Common myeloid progenitor, CD34-positive (primary cell): Measurements from ENCODE around the gene CADM2.

ENCODE experiments used
- CTCF ChIA-PET: fragments of 350-600 bp; sonication (Branson Sonifier 250); formaldehyde crosslinking; loops from one replicate; lab custom pipeline; 2021; ENCODE audit warnings: antibody characterized with exemption; lab: Charles Lee
- POLR2A ChIA-PET: fragments of 350-600 bp; sonication (Branson Sonifier 250); formaldehyde crosslinking; loops from one replicate; lab custom pipeline; 2021; ENCODE audit warnings: antibody characterized with exemption; lab: Charles Lee
- DNase-seq, 3 donors: peaks; one replicate each; pipeline versions ENCODE4 v3.0.0 to v3.0.0-alpha.2; 2013
- H3K27ac ChIP-seq, 2 experiments: 1 replicate in 1 of 2; 2 replicates in 1 of 2; pipeline ENCODE4 v1.7.0; 2013; ENCODE audit warnings: inconsistent platforms in 2 of 2, low read length in 2 of 2, mild to moderate bottlenecking in 2 of 2, low read depth in 1 of 2, moderate library complexity in 1 of 2; ENCODE audit not compliant: severe bottlenecking in 2 of 2, insufficient read depth in 1 of 2, poor library complexity in 1 of 2
- H3K27me3 ChIP-seq, 5 experiments: replicated peaks in 2 of 5; 1 replicate in 3 of 5; 2 replicates in 2 of 5; pipeline versions ENCODE4 v1.6.1 to v1.7.0; 2013; ENCODE audit warnings: low read length in 4 of 5, mild to moderate bottlenecking in 2 of 5, moderate library complexity in 2 of 5, inconsistent platforms in 1 of 5; ENCODE audit not compliant: insufficient read depth in 5 of 5, control insufficient read depth in 4 of 5
- H3K36me3 ChIP-seq, 4 experiments: 1 replicate in 2 of 4; 2 replicates in 2 of 4; pipeline versions ENCODE4 v1.6.1 to v1.7.0; 2013; ENCODE audit warnings: low read length in 3 of 4, control low read depth in 1 of 4, mild to moderate bottlenecking in 1 of 4; ENCODE audit not compliant: control insufficient read depth in 4 of 4, insufficient read depth in 4 of 4
- H3K4me1 ChIP-seq, 4 experiments: 1 replicate in 3 of 4; 2 replicates in 1 of 4; pipeline versions ENCODE4 v1.6.1 to v1.7.1; 2013; ENCODE audit warnings: low read length in 3 of 4, mild to moderate bottlenecking in 3 of 4, control low read depth in 1 of 4, inconsistent platforms in 1 of 4, moderate library complexity in 1 of 4; ENCODE audit not compliant: control insufficient read depth in 4 of 4, insufficient read depth in 4 of 4; ENCODE audit errors: control extremely low read depth in 1 of 4
- H3K4me3 ChIP-seq, 7 experiments: 1 replicate in 4 of 7; 2 replicates in 3 of 7; pipeline versions ENCODE4 v1.5.1 to v1.7.0; 2013; ENCODE audit warnings: mild to moderate bottlenecking in 7 of 7, low read length in 6 of 7, moderate library complexity in 6 of 7, inconsistent platforms in 2 of 7, low read depth in 2 of 7, control low read depth in 1 of 7; ENCODE audit not compliant: insufficient read depth in 4 of 7, control insufficient read depth in 1 of 7; ENCODE audit errors: extremely low read depth in 1 of 7
- H3K9me3 ChIP-seq, 5 experiments: 1 replicate in 4 of 5; 2 replicates in 1 of 5; pipeline versions ENCODE4 v1.6.1 to v1.7.1; 2013; ENCODE audit warnings: low read length in 4 of 5, mild to moderate bottlenecking in 2 of 5, inconsistent platforms in 1 of 5, low read depth in 1 of 5, moderate library complexity in 1 of 5; ENCODE audit not compliant: control insufficient read depth in 4 of 5, insufficient read depth in 2 of 5; ENCODE audit errors: control extremely low read depth in 1 of 5
- WGBS: methylation state at CpG from one replicate; pipeline ENCODE4 v1.1.5; 2013; ENCODE audit not compliant: insufficient coverage; 5-methylcytosine and 5-hydroxymethylcytosine counted together

Gene CADM2

DNA sequence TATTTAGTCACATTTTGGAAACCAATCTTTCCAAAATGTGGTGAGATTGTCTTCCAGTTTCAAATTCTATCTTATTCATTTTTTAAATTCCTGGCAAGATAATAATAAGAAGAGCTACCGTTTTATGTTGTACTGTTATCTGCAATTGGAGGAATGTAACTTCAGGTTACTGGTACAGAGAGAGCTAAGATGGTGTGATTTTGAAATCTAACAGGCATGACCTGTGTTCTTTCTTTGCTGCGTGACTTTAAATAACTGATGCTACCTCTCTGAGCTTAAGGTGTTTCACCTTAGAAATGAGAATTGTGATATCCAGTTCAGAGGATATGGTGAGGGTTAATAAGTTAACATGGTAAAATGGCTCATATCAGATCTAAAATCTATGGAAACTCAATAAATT, 21.7 kb downstream of the CADM2 start:
- Histone ChIP-seq H3K4me1 (no peaks in the 10 kb centered on the region), H3K9me3 (no peaks in the 10 kb centered on the region), H3K27ac (no peak overlapping the region), H3K36me3 (no peaks in the 10 kb centered on the region), H3K27me3 (peaks cover 0 to 2% (median 0%) of the 10 kb centered on the region in 5 experiments), H3K4me3 (no peak overlapping the region)
- DNase-seq = no peak
- ChIA-PET POLR2A (no interaction called here), CTCF (no interaction called here)
- 88% methylated on average over 1 of the region's 2 CpGs for WGBS

DNA sequence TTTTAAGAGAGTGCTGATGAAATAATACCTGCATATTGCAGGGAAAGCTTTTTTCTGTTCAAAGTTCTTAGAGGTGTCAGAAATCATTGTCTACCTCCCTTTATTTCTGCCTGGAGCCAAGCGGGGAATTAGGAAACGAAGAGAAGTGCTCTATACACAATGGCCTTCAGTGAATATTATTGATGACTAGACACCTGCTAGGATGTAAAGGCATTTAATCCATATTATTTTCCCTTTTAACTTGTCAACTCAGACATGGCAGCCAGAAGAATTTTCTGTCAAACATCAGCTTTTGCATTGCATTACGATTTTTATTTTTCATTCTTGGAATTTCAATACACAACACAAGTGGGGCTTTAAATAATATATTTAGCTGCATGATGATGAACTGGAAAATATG, 24.7 kb downstream of the CADM2 start:
- WGBS = 100% methylated on average over 2 of the region's 3 CpGs
- no peaks in the 10 kb centered on the region for H3K4me1 ChIP-seq
- no peaks in the 10 kb centered on the region for H3K27me3 ChIP-seq
- H3K4me3 ChIP-seq = no peak overlapping the region
- ChIA-PET CTCF (no interaction called here), POLR2A (no interaction called here)
- no peak overlapping the region for H3K27ac ChIP-seq
- H3K36me3 ChIP-seq = no peaks in the 10 kb centered on the region
- DNase-seq = no peak
- no peaks in the 10 kb centered on the region for H3K9me3 ChIP-seq

DNA sequence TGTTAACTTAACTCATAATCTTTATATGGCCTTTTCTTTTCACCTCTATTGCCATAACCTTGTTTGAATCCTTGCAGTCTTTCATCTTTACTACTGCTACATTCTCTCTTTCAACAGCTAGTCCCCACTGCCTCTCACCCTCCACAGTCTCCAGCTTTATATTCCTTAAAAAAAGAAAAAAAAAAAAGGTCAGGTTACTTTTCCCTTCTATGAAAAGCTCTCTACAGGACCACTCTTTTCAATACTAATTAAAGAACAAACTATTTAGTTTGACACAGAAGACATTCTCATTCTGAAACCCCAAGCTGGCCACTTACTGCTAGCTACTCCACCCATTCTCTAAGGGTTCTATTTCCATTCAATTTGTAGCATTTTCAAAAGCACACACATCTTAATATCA, 25.6 kb downstream of the CADM2 start:
- DNase-seq = no peak
- Histone ChIP-seq H3K9me3 (no peaks in the 10 kb centered on the region), H3K27me3 (no peaks in the 10 kb centered on the region), H3K4me1 (no peaks in the 10 kb centered on the region), H3K4me3 (no peak overlapping the region), H3K36me3 (no peaks in the 10 kb centered on the region), H3K27ac (no peak overlapping the region)
- ChIA-PET CTCF (no interaction called here), POLR2A (no interaction called here)

DNA sequence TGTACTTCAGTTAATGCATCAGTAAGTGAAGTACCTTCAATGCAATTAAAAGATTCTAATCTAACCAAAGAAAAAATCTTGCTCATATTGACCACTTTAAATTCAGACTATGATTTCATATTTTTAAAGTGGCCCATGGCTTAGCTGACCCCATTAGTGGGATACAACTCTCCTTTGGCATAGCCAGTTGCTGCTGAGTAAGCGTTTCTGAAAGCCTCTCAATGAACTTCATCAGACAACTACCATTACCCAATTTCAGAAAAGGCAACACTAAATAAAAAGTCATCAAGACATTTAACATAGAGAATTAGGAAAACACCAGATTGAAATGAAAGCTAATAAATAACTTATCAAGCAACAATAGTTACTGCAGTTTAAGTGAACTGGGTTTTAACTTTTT, 27.0 kb downstream of the CADM2 start:
- Histone ChIP-seq H3K27ac (no peak overlapping the region), H3K4me3 (no peak overlapping the region), H3K9me3 (no peaks in the 10 kb centered on the region), H3K36me3 (no peaks in the 10 kb centered on the region), H3K27me3 (no peaks in the 10 kb centered on the region), H3K4me1 (no peaks in the 10 kb centered on the region)
- no peak for DNase-seq
- no CpG with 5 or more reads among the region's 1 CpG for WGBS
- ChIA-PET POLR2A (no interaction called here), CTCF (no interaction called here)

DNA sequence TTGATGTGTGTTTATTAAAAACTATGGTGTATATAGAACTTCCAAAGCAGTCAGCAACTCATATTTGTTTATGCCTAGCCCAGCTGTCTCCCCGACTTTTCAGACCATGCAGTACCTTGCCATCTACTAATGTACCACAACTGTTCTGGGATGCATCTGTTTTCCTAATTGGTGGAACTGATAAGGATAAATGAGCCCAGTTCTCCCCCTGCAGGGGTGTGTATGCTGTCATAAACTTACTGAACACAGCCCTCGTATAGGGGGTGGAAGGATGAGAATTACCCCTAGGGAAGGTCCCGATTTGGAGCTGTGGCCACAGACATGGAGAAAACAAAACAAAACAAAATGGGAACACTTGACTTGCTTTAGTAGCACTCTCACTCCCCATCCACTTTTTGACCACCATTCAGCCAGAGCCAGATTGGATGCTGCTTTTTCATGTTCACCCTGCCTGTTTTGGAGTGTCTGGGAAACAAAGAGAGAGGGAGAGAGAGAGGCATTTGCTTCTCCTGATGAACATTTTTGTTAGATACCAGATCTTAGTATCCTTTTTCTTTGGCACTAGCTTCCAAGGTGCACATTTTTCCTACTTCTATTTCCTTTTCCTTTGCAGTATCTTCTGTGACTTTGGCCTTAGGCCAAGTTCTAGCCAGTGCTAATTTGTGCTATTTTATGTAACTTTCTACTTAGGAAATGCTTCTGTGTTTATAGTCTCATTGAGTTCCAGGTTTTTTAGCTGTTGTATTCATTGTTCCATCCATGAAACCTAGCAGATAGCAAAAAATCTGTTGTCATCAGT, 29.1 kb downstream of the CADM2 start:
- Histone ChIP-seq H3K27me3 (no peaks in the 10 kb centered on the region), H3K4me1 (no peaks in the 10 kb centered on the region), H3K9me3 (no peaks in the 10 kb centered on the region), H3K4me3 (no peak overlapping the region), H3K27ac (no peak overlapping the region), H3K36me3 (no peaks in the 10 kb centered on the region)
- ChIA-PET CTCF (no interaction called here), POLR2A (no interaction called here)
- DNase-seq = no peak
- WGBS = 83% methylated on average over 3 of the region's 3 CpGs

DNA sequence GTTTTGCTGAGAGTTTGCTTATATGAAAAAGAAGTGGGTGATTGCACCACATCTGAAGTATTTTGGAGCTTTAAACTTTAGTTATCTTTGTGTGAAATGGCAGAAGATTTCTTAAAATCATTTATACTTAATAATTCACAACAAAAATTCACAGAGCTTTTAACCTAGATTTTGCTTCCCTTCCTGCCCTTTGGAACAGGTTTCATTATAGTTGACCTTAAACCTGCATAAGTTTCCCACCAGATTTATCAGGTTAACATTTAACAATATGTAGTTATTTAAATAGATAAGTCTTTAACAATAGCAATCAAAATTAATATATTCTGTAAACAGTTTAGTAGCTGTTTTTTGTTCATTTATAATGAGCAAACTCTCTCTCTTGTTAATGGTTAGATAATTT, 30.3 kb downstream of the CADM2 start:
- Histone ChIP-seq H3K9me3 (no peaks in the 10 kb centered on the region), H3K27me3 (no peaks in the 10 kb centered on the region), H3K36me3 (no peaks in the 10 kb centered on the region), H3K4me1 (no peaks in the 10 kb centered on the region), H3K4me3 (no peak overlapping the region), H3K27ac (no peak overlapping the region)
- DNase-seq = no peak
- ChIA-PET CTCF (no interaction called here), POLR2A (no interaction called here)

DNA sequence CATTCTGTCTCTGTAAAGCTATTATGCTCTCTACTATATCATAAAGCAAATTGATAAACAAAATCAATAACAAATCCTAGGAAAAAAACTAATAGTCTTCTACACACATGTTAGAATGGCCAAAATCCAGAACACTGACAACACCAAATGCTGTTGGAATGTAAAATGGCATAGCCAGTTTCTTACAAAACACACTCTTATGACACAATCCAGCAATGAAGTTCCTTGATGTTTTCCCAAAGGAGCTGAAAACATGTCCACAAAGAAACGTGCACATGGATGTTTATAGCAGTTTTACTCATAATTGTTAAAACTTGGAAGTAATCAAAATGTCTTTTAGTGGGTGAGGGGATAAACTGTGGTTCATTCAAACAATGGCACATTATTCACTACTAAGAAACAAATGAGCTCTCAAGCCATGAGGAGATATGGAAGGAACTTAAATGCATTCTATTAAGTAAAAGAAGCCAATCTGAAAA, 32.7 kb downstream of the CADM2 start:
- Histone ChIP-seq H3K36me3 (no peaks in the 10 kb centered on the region), H3K4me1 (no peaks in the 10 kb centered on the region), H3K27me3 (no peaks in the 10 kb centered on the region), H3K27ac (no peak overlapping the region), H3K9me3 (no peaks in the 10 kb centered on the region), H3K4me3 (no peak overlapping the region)
- WGBS = no CpG with 5 or more reads among the region's 1 CpG
- POLR2A ChIA-PET = no interaction called here
- CTCF ChIA-PET = no interaction called here
- no peak for DNase-seq
